ENCODE measurements around the gene RPGRIP1. TPM values are rescaled to one million over a fixed set of nuclear protein-coding genes. Genes with fewer than 3 reads are reported as not detected.

RPGRIP1 gene
- total and polyA plus RNA-seq, 2 donors (not counting 1 experiment from before 2014, with no cell fraction given): 0.22 to 0.86 TPM

DNA sequence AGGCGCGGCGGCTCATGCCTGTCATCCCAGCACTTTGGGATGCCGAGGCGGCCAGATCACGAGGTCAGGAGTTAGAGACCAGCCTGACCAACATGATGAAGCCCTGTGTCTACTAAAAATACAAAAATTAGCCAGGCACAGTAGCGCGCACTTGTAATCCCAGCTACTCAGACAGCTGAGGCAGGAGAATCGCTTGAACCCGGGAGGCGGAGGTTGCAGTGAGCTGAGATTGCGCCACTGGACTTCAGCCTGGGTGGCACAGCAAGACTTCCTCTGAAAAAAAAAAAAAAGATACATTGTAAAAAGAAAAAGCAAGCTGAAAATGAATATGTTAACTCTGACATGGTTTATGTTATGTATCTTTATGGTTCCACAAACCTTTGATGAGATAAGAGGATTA is 33.6 kb downstream of the RPGRIP1 start:
- TF ChIP-seq, protein P1, sequence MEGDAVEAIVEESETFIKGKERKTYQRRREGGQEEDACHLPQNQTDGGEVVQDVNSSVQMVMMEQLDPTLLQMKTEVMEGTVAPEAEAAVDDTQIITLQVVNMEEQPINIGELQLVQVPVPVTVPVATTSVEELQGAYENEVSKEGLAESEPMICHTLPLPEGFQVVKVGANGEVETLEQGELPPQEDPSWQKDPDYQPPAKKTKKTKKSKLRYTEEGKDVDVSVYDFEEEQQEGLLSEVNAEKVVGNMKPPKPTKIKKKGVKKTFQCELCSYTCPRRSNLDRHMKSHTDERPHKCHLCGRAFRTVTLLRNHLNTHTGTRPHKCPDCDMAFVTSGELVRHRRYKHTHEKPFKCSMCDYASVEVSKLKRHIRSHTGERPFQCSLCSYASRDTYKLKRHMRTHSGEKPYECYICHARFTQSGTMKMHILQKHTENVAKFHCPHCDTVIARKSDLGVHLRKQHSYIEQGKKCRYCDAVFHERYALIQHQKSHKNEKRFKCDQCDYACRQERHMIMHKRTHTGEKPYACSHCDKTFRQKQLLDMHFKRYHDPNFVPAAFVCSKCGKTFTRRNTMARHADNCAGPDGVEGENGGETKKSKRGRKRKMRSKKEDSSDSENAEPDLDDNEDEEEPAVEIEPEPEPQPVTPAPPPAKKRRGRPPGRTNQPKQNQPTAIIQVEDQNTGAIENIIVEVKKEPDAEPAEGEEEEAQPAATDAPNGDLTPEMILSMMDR (IDR thresholded peaks at IDR 0.05): no peak
- no peak for TF ChIP-seq EZH2 (IDR thresholded peaks at IDR 0.05; ENCODE audit: borderline replicate concordance, insufficient read depth, low read depth, low read length, poor library complexity, severe bottlenecking)
- Histone ChIP-seq H3K4me3 (ENCODE audit: control extremely low read depth in 1 of 5, extremely low read depth in 1 of 5, insufficient read depth in 1 of 5, low read depth in 2 of 5, low read length in 4 of 5) (no peak overlapping the region), H3K9ac (ENCODE audit: low read length) (no peak overlapping the region), H3K4me2 (replicated peaks; ENCODE audit: low read depth, low read length, poor library complexity, severe bottlenecking) (no peak overlapping the region), H4K20me1 (ENCODE audit: control insufficient read depth, insufficient read depth, low read length, poor library complexity, severe bottlenecking) (no peaks in the 10 kb centered on the region), H3K9me3 (ENCODE audit: control extremely low read depth in 1 of 3, control insufficient read depth in 2 of 3, insufficient read depth in 1 of 3, low read length in 2 of 3) (peaks cover 0 to 2% (median 0%) of the 10 kb centered on the region in 3 donors), H3K36me3 (replicated peaks in 1 of 2; ENCODE audit: control extremely low read depth in 1 of 2, control insufficient read depth in 1 of 2, extremely low read depth in 1 of 2, insufficient read depth in 2 of 2, low read length in 1 of 2) (no peaks in the 10 kb centered on the region), H3K27me3 (replicated peaks in 1 of 4; ENCODE audit: control extremely low read depth in 1 of 4, control insufficient read depth in 3 of 4, insufficient read depth in 4 of 4, low read length in 3 of 4) (no peaks in the 10 kb centered on the region), H3K27ac (ENCODE audit: low read length in 2 of 2) (no peak overlapping the region), H3K79me2 (ENCODE audit: control insufficient read depth, insufficient read depth, low read length) (no peaks in the 10 kb centered on the region), H3K4me1 (ENCODE audit: control insufficient read depth in 2 of 2, insufficient read depth in 2 of 2, low read length in 2 of 2) (peaks cover 18 to 35% of the 10 kb centered on the region in 2 donors), H2AFZ (ENCODE audit: insufficient read depth, low read depth, low read length, poor library complexity, severe bottlenecking) (no peak overlapping the region)
- DNase-seq (no peak), ATAC-seq (ENCODE audit: low read depth) (no peak)
- WGBS (ENCODE audit: insufficient coverage): 93% methylated on average over 11 of the region's 12 CpGs
- intact Hi-C loops (cut with micrococcal nuclease): no loop called here
- ChIA-PET CTCF (interaction anchor here (0.6 kb wide), 1 partner anchor 155 kb away, joined by 3 read pairs; no protein-coding TSS in a partner anchor), POLR2A (interaction anchor here (0.5 kb wide), 1 partner anchor 24 kb away, joined by 5 read pairs; no protein-coding TSS in a partner anchor)
- H3K27ac Mint-ChIP-seq: no peak overlapping the region
- no peak overlapping the region for H3K4me3 Mint-ChIP-seq
- H3K4me1 Mint-ChIP-seq: peaks cover 22% of the 10 kb centered on the region
- H3K27me3 Mint-ChIP-seq: no peaks in the 10 kb centered on the region
- H3K9me3 Mint-ChIP-seq (ENCODE audit: insufficient read depth): no peaks in the 10 kb centered on the region

GRCh38 chr14:21317398-21317797 is 37.5 kb downstream of the RPGRIP1 start:
- ATAC-seq (ENCODE audit: low read depth): peak; percentile 80

More at GRCh38 chr14:21317398-21317797, 37.5 kb downstream of the RPGRIP1 start:
- peaks cover 0 to 2% (median 0%) of the 10 kb centered on the region in 3 donors for H3K9me3 ChIP-seq (ENCODE audit: control extremely low read depth in 1 of 3, control insufficient read depth in 2 of 3, insufficient read depth in 1 of 3, low read length in 2 of 3)
- H3K4me2 ChIP-seq (replicated peaks; ENCODE audit: low read depth, low read length, poor library complexity, severe bottlenecking): peak overlapping the region; percentile 39
- H4K20me1 ChIP-seq (ENCODE audit: control insufficient read depth, insufficient read depth, low read length, poor library complexity, severe bottlenecking): no peaks in the 10 kb centered on the region
- H3K27ac Mint-ChIP-seq: peak overlapping the region; percentile 81
- POLR2A ChIA-PET: interaction anchor here (0.6 to 1.2 kb wide), 2 partner anchors 43 to 49 kb away, joined by 3 read pairs; no protein-coding TSS in a partner anchor
- H3K4me3 ChIP-seq (ENCODE audit: control extremely low read depth in 1 of 5, extremely low read depth in 1 of 5, insufficient read depth in 1 of 5, low read depth in 2 of 5, low read length in 4 of 5): no peak overlapping the region
- CTCF ChIA-PET: no interaction called here
- intact Hi-C loops (cut with micrococcal nuclease): loop anchor here (1.0 kb wide), 1 partner anchor 9 kb away; no protein-coding TSS in a partner anchor
- peak overlapping the region in 1 of 2 donors; percentile 72 for H3K27ac ChIP-seq (ENCODE audit: low read length in 2 of 2)
- H3K27me3 ChIP-seq (replicated peaks in 1 of 4; ENCODE audit: control extremely low read depth in 1 of 4, control insufficient read depth in 3 of 4, insufficient read depth in 4 of 4, low read length in 3 of 4): no peaks in the 10 kb centered on the region
- H3K9me3 Mint-ChIP-seq (ENCODE audit: insufficient read depth): no peaks in the 10 kb centered on the region
- TF ChIP-seq EZH2 (IDR thresholded peaks at IDR 0.05; ENCODE audit: borderline replicate concordance, insufficient read depth, low read depth, low read length, poor library complexity, severe bottlenecking): no peak
- TF ChIP-seq, protein P1 (IDR thresholded peaks at IDR 0.05): no peak
- H3K4me1 Mint-ChIP-seq: peaks cover 21% of the 10 kb centered on the region
- no peaks in the 10 kb centered on the region for H3K79me2 ChIP-seq (ENCODE audit: control insufficient read depth, insufficient read depth, low read length)
- H3K4me1 ChIP-seq (ENCODE audit: control insufficient read depth in 2 of 2, insufficient read depth in 2 of 2, low read length in 2 of 2): peaks cover 16 to 34% of the 10 kb centered on the region in 2 donors
- H3K27me3 Mint-ChIP-seq: peaks cover under 1% of the 10 kb centered on the region
- H3K9ac ChIP-seq (ENCODE audit: low read length): no peak overlapping the region
- peak; percentile 73 for DNase-seq
- whole genome bisulfite sequencing (ENCODE audit: insufficient coverage): 59% methylated on average over 3 of the region's 3 CpGs
- H3K4me3 Mint-ChIP-seq: peak overlapping the region; percentile 38
- no peaks in the 10 kb centered on the region for H3K36me3 ChIP-seq (replicated peaks in 1 of 2; ENCODE audit: control extremely low read depth in 1 of 2, control insufficient read depth in 1 of 2, extremely low read depth in 1 of 2, insufficient read depth in 2 of 2, low read length in 1 of 2)
- peak overlapping the region; percentile 62 for H2AFZ ChIP-seq (ENCODE audit: insufficient read depth, low read depth, low read length, poor library complexity, severe bottlenecking)
